Brain microvascular endothelial cell (primary cell): Measurements from ENCODE around the gene NFKBIB.

Experiments
- DNase-seq: peaks from one replicate; pipeline ENCODE4 v3.0.0-alpha.2; 2020
- H3K27ac ChIP-seq: fragments of 250-450 bp; sonication (Bioruptor Pico); 2 replicates; pipeline ENCODE4 v1.5.1; 2020; ENCODE audit warnings: mild to moderate bottlenecking, moderate library complexity
- H3K27me3 ChIP-seq: fragments of 250-450 bp; sonication (Bioruptor Pico); replicated peaks from 2 replicates; pipeline ENCODE4 v1.5.1; 2020; ENCODE audit warnings: mild to moderate bottlenecking
- H3K36me3 ChIP-seq: fragments of 250-450 bp; sonication (Bioruptor Pico); replicated peaks from 2 replicates; pipeline ENCODE4 v1.5.1; 2020; ENCODE audit warnings: mild to moderate bottlenecking
- H3K4me3 ChIP-seq: 2 replicates; pipeline ENCODE4 v1.5.1; 2011; ENCODE audit warnings: low read depth, mild to moderate bottlenecking, control low read depth, low read length, moderate library complexity
- in situ Hi-C: cut with HindIII; loops from 2 replicates; pipeline ENCODE4 v1.10.0; 2017; ENCODE audit warnings: low sequenced_read_pairs, low pct_ligation_motif_present
- TF ChIP-seq, protein P1 (sequence below): IDR thresholded peaks from 2 replicates; pipeline ENCODE4 v1.5.1; 2011; ENCODE audit warnings: low read depth, mild to moderate bottlenecking, moderate library complexity, low read length, control low read depth, inconsistent platforms; ENCODE audit errors: missing control alignments

The NFKBIB gene

DNA sequence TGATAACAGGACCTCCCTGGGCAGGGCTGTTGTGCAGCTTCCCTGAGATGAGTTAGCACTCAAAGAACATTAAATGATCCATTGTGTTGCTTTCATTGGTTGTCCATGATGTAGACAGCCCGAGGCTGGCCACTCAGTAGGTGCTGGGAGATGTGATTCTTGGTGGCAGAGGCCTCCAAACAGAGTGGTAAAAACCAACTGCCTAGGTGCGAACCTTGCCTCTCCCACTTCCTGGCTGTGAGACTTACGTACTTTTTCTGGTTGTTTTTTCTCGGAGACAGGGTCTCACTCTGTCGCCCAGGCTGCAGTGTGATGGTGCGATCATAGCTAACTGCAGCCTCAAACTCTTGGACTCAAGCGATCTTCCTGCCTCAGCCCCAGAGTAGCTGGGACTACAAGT, 24.6 kb downstream of the NFKBIB start:
- Histone ChIP-seq H3K36me3 (peaks cover 20% of the 10 kb centered on the region), H3K4me3 (no peak overlapping the region), H3K27me3 (no peaks in the 10 kb centered on the region), H3K27ac (no peak overlapping the region)
- no peak for DNase-seq
- in situ Hi-C loops = no loop called here
- TF ChIP-seq, protein P1, sequence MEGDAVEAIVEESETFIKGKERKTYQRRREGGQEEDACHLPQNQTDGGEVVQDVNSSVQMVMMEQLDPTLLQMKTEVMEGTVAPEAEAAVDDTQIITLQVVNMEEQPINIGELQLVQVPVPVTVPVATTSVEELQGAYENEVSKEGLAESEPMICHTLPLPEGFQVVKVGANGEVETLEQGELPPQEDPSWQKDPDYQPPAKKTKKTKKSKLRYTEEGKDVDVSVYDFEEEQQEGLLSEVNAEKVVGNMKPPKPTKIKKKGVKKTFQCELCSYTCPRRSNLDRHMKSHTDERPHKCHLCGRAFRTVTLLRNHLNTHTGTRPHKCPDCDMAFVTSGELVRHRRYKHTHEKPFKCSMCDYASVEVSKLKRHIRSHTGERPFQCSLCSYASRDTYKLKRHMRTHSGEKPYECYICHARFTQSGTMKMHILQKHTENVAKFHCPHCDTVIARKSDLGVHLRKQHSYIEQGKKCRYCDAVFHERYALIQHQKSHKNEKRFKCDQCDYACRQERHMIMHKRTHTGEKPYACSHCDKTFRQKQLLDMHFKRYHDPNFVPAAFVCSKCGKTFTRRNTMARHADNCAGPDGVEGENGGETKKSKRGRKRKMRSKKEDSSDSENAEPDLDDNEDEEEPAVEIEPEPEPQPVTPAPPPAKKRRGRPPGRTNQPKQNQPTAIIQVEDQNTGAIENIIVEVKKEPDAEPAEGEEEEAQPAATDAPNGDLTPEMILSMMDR = no peak

DNA sequence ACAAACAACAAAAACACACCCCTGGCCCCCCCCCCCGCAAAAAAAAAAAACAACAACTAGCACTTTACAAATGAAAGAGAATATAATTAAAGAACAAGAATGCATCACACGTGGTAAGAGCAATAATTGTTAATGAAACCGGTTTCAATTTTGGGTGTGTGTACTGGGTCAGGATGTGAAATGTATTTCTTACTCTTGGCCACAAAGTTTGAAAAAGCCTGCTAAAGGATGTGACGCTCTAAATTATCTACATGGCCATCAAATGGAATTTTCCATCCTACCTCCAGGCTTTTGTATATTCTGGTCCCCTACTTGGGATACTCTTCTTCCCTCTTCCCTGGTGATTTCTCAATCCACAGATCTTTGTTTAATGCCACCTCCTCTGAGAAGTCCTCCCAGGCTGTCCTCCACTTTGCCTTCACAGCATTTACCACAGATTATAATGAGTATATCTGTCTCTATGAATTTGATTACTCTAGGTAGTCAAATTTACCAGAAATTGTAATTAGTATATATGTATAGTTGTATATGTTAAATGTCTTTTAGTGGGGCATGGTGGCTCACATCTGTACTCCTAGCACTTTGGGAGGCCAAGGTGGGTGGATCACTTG, 28.7 kb downstream of the NFKBIB start:
- no peak overlapping the region for H3K27ac ChIP-seq
- H3K36me3 ChIP-seq = peaks cover 13% of the 10 kb centered on the region
- in situ Hi-C loops = no loop called here
- TF ChIP-seq, protein P1 = no peak
- H3K27me3 ChIP-seq = no peaks in the 10 kb centered on the region
- no peak overlapping the region for H3K4me3 ChIP-seq
- no peak for DNase-seq

DNA sequence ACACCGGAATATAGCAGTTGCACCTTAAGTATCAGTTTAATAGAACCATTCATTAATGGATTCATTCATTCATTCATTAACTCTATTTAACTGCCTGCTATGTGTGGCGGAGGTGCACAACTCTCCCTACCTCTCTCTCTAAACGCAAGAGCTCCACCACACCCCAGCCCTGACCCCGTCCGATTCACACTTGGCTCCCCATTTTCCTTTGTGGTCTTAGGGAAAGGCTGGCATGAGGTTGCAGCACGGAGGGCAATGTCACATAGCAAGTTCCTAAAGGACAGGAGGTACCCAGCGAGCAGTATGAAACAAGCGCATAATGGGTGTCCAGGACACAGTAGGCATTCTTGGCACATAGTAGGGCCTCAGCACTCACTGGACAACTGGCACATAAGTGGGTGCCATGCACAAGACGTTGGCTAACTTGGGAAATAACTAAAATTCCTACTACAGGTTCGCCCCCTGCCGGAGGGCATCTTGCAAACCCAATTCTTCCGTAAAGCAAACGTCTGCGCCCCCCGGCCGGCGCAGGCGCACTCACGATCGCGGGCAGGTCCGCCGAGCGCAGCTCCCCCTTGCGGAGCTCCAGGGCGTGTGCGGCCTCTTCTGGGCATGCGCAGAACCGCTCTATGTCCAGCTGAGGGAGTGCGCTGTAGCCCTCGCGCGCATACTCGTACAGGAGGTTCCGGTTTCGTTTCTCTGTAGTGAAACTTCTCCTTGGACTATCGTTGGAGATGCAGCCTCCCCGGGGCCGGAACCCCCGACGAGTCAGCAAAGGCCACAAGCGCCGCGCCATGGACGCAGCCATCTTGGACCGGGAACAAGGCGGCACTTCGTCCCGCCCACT, 30.4 kb downstream of the NFKBIB start, which contains the start of gene SARS2:
TSS of gene SARS2 (minus strand) at position 835 of the 847 bp plus-strand sequence. CDS start at position 808, 27 bp downstream.
- in situ Hi-C loops = no loop called here
- no peaks in the 10 kb centered on the region for H3K27me3 ChIP-seq
- TF ChIP-seq, protein P1 = peak; percentile 86
- H3K36me3 ChIP-seq = peaks cover 9% of the 10 kb centered on the region
- H3K4me3 ChIP-seq = peak within 1 kb of the TSS; percentile 77
- DNase-seq = peak; percentile 85
- H3K27ac ChIP-seq = peak within 1 kb of the TSS; percentile 89

DNA sequence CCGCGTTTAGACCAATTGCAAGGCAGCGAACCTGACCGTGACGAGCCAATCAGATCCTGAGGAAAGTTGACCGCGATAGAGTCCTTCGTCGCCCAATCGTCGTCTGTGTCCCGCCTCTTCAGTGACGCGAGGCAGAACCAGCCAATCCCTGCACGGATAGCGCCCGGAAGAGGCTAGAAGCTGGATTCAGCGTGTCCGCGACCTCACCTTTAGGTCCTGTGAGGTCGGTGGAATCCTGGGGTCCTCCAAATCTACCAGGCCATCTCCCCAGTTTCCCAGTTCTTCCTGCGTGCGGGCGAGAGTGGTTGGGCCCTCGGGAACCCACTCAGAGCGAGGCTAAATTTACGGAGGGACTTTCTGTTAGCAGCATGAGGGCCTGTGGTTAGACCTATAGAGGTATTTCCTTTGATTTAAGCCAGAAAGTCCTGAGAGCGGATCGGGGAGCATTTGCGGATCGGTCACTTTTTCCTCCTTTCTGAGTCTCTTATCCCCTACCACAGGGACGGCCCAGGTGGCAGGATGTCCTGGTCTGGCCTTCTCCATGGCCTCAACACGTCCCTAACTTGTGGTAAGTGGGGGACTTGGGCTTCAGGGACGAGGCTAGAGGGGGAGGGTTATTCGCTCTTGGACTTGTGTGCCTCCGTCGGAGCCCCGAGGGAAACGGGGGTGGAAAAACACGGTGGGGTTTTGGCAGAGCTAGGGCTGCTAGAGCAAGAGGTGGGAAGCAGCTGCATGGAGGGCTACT, 31.2 kb downstream of the NFKBIB start, which contains the start of gene MRPS12:
TSS of gene MRPS12 (plus strand) at position 169 of the 745 bp plus-strand sequence. CDS start at position 520, 351 bp downstream.
- Histone ChIP-seq H3K36me3 (peaks cover 2% of the 10 kb centered on the region), H3K4me3 (peak within 1 kb of the TSS; percentile 77), H3K27me3 (no peaks in the 10 kb centered on the region), H3K27ac (peak within 1 kb of the TSS; percentile 89)
- TF ChIP-seq, protein P1 = no peak
- in situ Hi-C loops = no loop called here
- DNase-seq = peak; percentile 99

DNA sequence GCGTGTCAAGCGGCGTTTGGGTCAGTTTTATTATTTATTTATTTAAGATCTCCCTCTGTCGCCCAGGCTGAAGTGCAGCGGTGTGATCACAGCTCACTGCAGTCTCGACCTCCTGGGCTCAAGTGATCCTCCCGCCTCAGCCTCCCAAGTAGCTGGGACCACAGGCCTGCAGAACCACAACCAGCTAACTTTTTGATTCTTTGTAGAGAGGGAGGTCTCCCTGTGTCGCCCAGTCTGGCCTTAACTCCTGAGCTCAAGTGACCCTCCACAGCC, 31.7 kb downstream of the NFKBIB start:
- H3K27ac ChIP-seq = no peak overlapping the region
- peaks cover 2% of the 10 kb centered on the region for H3K36me3 ChIP-seq
- H3K4me3 ChIP-seq = peak overlapping the region; percentile 77
- no peak for DNase-seq
- in situ Hi-C loops = no loop called here
- TF ChIP-seq, protein P1 = no peak
- H3K27me3 ChIP-seq = no peaks in the 10 kb centered on the region
